ENCODE results near the gene MOB3C. TPM values are rescaled to one million over a fixed set of nuclear protein-coding genes. Genes with fewer than 3 reads are reported as not detected.

MOB3C gene
- total RNA-seq, 1 donor from 2014 or later, result 11.2 TPM

DNA sequence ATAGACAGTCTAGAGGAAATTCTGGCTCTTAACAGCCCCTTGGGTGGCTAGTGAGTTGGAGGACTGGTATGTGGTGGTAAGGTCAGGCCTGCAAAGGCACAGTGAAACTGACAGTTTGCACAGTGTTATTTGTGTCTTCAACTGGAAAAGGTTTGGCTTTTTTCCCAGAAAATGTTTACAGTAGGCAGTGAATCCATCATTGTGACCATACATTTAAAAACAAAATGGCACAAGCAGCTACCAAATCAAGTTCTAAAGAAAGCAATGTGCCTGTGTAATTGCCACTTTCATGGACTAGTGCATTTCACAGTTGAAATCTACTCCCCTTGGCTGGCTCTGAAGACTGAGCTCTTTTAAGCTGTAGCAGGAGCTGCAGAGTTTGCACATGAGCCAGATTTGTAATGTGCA is 26.8 kb upstream of the MOB3C start:
- intact Hi-C loops (cut with micrococcal nuclease), result no loop called here
- peak; percentile 75 for ATAC-seq
- DNase-seq, result no peak

DNA sequence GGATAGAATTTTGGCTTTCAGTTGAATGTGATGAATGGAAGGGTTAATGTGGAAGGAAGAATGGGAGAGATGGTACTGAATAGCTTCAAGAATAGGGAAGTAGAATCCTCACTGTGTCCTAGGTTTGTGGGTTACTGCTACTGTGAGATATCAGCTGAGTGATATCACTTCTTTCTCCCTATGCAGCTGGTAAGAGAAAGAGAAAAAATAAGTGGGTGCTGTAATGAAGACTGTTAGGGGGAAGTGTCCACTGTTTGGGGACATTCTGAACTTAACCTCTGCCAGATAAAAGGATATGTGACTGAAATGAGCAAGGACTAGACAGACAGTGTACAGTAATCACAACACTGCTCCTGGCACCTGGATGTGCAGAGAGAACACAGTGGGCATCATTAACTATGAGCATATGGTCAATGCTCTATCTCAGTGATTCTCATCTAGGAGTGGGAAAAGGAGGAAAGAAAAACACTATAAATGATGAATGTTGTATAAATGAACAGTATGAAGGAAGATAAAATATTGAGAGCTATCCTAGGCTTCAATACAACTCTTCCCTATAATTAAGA is 25.6 kb upstream of the MOB3C start:
- ATAC-seq, result no peak
- DNase-seq, result no peak
- intact Hi-C loops (cut with micrococcal nuclease), result no loop called here

DNA sequence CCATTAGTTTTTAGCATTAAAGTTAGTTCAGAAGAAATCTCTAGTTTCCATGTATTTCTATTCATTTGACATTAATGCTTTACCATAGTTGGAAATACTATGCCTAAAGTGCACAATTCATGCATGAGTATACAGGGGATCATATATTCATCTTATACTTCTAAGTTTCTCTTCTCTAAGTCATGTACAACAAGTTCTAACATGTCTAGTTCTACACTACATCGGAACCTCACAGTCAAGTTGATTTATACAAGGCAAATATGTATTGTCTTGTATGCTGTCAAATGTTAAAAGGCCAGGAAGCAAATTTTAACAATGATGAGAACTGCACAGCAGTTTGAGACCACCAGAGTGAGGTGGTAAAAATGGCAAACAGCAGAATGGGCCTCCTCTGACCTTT is 22.9 kb upstream of the MOB3C start:
- intact Hi-C loops (cut with micrococcal nuclease), result no loop called here
- no peak for DNase-seq
- no peak for ATAC-seq

DNA sequence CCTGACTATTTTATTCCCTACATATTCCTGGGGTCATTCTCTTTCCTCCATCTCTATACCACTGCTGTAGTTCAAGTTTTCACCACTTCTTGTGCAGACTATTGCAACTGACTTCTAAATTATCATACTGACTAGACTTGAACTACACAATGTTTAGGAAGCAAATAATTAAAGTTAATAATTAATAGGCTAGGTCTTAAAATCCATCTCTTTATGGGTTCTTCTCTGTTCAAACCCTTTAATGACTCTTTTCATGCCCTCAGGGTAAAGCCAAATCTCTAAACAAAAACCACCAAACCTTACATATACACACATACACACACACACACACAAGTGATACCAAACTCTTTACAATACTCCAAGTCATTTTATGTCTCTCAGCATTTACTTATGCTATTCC is 22.3 kb upstream of the MOB3C start:
- no peak for DNase-seq
- intact Hi-C loops (cut with micrococcal nuclease), result no loop called here
- ATAC-seq, result no peak

DNA sequence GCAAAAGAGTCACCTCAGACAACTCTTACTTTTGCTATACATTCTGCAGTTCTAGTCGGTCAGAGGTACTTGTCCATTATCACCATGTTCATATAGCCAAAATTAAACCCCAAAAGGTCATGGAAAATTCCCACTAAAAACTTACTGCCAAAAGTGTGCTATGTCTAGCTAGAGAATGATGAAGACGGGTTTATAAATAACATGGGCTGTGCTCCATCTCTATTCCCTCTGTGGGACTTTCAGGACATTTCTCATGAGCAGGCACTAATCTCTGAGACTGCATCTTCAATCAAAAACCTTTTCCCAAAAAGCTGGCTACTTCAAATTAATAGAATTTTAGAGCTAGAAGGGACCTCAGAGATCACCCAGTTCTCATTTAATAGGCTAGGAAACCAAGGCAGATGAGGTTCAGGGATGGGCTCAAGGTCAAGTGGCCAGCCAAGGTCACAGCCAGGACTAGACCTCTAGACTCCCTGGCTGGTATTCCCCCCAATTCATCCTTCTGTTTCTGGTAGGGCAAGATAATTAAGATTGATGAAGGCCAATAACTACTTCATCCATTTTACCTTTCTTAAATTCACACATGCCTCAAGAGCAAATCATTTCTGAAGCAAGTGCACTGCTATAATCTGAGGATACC is 21.0 kb upstream of the MOB3C start:
- intact Hi-C loops (cut with micrococcal nuclease), result no loop called here

DNA sequence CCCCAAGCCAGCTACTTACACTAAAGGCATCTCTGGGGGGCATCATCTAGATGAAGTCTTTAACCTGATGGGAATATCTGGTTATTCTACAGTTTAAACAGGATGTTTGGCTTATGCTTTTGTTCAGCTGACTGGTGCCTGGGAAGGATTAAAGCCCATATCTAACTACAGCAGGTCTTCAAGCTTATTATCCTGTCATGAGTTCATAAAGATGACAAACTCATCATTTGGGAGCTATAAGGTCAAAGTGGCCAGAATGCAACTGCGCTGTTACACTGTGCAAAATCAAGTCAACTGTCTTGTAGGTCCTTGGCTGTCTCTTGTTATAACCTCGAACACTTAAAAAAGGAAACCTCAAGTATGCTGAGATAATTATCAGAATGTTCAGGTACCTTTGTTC is 18.6 kb upstream of the MOB3C start:
- no peak for ATAC-seq
- intact Hi-C loops (cut with micrococcal nuclease), result no loop called here
- DNase-seq, result no peak

More for the DNA sequence above, 21.0 kb upstream of the MOB3C start:
- ATAC-seq (peak; percentile 90), DNase-seq (no peak)

DNA sequence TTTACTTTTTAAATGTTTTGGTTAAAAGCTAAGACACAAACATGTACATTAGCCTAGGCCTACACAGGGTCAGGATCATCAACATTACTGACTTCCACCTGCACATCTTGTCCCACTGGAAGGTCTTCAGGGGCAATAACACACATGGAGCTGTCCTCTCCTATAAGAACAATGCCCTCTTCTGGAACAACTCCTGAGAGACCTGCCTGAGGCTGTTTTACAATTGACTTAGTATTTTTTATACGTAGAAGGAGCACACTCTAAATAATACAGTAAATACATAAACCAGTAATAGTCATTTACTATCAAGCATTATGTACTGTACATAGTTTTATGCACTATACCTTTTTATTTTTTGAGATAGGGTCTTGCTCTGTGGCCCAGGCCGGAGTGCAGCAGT is 14.1 kb upstream of the MOB3C start:
- intact Hi-C loops (cut with micrococcal nuclease), result no loop called here
- no peak for ATAC-seq
- no peak for DNase-seq

DNA sequence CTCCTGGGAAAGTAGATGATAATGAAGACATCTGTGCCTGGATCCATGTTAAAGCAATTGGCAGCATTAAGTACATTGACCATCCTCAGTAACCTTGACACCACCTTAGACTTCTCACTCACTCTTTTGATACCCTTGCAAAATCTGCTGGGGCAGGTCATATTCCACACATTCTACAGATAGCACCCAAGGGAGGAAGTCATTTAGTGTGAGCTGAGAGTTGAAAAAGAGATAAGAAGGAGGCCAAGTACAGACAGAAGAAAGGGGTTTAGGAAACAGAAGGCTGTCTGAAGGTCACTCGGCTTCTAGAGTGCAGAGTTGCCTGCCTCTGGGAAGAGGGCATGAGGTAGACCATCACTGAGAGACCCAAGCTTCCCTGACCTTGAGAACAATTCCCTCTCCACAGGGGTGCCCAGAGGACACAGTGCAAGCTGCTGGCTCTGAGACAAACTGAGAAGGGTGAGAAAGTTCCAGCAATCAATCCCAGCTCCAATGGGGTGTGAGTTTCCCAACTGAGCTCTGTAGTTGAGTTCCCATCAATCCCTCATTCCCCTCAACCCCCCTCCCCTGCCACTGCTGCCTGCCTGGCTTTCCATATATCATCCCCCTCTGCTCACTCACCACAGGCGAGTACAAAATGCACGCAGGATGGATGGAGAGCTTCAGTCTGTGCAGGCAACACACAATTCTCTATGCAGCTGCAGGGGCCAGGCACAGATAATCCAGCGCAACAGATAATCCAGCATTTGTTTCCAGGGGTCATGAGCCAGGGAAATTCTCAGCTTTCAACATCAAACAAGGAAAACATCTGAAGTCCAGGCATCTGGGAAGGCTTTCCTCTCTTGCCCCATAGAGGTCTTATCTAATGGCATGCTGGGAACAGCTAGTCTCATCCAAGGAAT is 7.4 kb upstream of the MOB3C start:
- DNase-seq (no peak), ATAC-seq (peak; percentile 74)
- intact Hi-C loops (cut with micrococcal nuclease), result no loop called here

DNA sequence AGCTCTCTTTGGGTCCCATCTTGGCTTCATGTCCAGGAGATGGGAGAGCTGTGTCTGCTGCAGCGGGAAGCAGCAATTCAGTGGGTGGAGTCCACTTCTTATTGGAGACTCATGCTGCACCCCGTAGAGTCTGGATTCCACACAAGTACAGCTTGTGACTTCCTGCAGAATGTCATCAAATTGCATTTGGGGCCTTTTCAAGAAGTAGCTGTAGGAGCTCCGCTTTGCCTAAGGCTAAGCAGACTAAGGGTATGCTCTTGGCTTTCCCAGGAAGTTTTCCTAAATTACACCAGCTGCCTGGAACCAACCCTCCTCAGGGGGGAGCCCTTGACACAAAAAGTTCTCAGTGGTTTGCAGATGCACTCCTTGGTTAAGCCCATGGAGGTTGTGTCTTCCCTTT is 5.7 kb upstream of the MOB3C start:
- intact Hi-C loops (cut with micrococcal nuclease), result no loop called here
- no peak for DNase-seq
- ATAC-seq, result peak; percentile 45

DNA sequence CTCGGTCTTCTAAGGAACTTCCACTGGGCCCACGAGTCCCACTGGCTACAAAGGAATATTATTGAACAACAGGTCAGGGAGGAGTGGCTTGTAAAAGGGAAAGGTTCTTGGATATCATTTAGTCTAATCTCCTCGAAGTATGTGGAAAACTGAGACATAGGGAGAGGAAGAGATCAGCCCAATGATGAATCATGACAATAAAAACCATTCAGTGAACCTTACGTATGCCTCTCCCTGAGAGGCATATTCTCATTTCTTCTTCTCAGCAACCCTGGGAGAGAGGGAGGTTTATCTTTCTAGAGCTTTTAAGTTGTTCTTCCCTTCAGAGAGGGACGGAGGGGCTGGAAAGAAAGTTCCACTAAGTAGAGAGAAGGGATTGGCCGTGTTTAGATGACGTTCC is 5.3 kb upstream of the MOB3C start:
- intact Hi-C loops (cut with micrococcal nuclease), result no loop called here
- ATAC-seq (no peak), DNase-seq (no peak)

DNA sequence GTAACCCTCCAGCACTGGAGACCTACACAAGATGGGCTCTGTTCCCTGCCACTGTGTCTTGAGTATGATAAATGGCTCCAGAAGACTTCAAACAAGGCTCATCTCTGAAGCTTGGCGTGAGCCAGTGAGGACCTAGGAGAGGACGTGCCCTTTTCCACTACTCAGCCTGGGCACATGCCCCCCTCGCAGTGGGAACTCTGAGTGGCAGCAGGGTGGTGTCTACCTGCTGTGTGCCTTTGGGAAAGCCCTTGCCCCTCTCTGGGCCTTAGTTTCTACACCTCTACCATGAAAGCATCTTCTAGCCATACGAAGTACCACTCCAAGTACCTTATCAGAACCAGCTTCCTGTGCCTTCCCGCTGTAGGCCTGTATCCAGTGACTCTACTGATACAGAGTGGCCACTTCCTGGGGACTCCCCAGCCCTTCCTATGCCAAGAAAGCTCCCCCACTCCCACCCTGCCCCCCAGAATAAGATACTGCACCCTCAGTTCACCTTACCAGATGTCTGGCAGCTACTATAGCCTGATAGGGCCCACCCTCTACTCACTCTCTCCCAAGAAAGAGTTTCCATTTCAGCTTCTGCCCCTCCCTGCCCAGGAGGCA is 3.1 kb upstream of the MOB3C start:
- intact Hi-C loops (cut with micrococcal nuclease), result loop anchor here (10.0 kb wide), 1 partner anchor 95 kb away; the partner anchor contains the start of gene EFCAB14
- DNase-seq (no peak), ATAC-seq (no peak)

DNA sequence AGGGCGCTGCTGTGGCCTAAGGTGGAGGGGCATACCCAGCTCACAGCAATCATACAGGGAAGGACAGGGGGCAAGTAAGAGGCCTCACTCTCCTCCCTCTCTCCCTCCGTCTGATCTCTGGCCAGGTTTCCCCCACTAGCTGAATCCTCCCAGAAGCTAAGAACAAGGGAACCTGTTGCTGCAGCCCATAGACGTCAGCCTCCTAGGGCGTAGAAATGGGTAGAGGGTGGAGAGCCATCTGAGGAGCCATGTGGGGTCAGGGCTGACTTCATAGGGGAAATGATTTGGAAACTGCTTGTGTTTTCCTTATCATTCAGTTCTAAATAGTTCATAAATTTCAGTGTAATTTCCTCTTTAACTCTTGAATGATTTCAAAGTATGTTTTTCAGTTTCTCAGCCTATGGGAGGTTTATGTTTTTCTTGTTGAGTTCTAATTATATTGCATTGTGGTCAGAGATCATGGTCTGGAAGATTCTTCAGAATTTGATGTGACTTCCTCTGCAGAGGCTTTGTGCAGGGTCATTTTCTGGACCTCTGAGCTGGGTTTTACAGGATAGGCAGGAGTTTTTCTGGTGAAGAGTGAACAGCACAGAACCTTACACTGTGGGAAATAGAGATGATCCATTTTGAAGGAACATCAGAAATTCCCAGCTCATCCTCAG is 2.3 kb upstream of the MOB3C start:
- DNase-seq (no peak), ATAC-seq (no peak)
- intact Hi-C loops (cut with micrococcal nuclease), result loop anchor here (10.0 kb wide), 1 partner anchor 96 kb away; the partner anchor contains the start of gene EFCAB14

DNA sequence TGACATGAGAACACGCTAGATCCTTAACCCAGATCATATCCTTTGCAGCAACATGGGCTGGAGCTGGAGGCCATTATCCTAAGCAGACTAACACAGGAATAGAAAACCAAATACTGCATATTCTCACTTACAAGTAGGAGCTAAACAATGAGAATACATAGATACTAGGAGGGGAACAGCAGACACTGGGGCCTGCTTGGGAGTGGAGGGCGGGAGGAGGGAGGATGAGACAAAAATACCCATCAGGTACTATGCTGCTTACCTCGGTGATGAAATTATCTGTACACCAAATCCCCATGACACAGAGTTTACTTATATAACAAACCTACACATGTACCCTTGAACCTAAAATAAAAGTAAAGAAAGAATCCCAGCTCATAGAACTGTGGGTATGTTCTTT is 1.2 kb upstream of the MOB3C start:
- intact Hi-C loops (cut with micrococcal nuclease), result loop anchor here (10.0 kb wide), 1 partner anchor 97 kb away; the partner anchor contains the start of gene EFCAB14
- ATAC-seq (no peak), DNase-seq (no peak)

DNA sequence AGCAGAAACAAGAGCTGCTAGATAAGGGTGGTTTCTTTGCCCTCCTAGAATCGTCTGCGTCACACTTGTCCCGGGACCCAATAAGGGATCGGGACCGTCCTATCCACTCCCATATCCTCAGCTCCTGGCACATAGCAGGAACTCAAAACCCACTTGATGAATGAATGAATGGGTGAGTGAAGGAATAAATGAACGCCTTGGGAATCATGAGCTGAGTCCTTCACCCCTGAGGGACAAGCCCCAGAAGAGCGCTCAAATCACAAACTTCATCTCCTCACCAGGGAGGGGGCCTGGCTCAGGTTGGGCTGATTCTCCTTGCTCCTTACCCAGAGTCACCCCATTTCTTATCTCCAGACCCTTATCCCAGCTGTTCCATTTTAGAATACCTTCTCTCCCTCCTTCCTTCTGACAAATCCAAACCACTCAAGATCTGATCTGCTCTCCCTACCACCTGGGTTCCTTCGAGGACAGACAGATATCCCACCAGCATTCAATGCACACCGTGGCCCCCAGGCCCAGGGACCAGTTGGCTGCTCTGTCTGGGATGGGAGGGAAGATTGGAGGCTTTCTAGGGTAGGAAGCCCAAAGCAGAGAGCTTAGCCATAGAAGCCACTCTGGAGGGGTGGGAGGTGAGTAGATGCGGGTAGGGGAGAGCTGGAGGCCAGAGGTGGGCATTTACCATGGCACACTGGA is 643 bp upstream of the MOB3C start:
- ATAC-seq (peak; percentile 40), DNase-seq (no peak)
- intact Hi-C loops (cut with micrococcal nuclease), result loop anchor here (10.0 kb wide), 1 partner anchor 98 kb away; the partner anchor contains the start of gene EFCAB14

DNA sequence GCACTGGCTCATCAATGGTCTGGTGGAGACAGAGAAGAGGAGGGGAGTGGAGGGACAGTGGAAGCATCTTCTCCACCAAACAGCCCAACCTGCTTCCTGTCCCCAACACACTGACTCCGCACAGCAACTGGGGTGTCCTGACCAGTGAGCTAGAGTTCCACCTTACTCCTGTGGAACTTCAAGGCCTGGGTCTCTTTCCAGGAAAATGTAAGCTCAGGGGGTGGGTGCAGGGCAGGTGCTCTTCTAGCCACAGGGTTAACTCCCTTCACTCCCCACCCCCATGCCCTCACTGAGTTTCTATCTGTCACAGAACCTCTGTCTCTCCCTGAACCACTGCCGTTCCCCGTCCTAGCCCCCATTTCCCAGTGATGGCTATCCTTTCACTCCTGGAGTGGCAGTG is 876 bp downstream of the MOB3C start:
- intact Hi-C loops (cut with micrococcal nuclease), result loop anchor here (10.0 kb wide), 1 partner anchor 99 kb away; the partner anchor contains the start of gene EFCAB14
- ATAC-seq (no peak), DNase-seq (no peak)

DNA sequence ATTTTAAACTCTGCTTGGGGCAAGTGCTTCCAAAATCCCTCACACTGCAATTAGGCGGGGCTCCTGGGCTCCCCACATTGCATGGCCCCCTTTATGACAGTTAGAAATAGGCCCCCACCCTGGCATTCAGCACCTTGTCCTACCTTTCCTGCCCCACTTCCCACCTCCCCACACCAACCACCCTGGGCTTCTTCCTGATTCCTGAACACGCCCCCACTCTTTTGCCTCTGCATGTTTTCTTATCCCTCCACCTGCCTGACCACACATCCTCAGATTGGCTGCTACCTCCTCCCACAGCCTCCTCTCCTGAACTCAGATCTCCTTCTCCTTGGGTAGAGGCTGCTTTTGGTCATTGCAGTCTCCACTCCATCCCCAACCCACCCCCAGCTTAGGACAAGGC is 1.5 kb downstream of the MOB3C start:
- no peak for ATAC-seq
- DNase-seq, result no peak
- intact Hi-C loops (cut with micrococcal nuclease), result loop anchor here (10.0 kb wide), 1 partner anchor 100 kb away; the partner anchor contains the start of gene EFCAB14

DNA sequence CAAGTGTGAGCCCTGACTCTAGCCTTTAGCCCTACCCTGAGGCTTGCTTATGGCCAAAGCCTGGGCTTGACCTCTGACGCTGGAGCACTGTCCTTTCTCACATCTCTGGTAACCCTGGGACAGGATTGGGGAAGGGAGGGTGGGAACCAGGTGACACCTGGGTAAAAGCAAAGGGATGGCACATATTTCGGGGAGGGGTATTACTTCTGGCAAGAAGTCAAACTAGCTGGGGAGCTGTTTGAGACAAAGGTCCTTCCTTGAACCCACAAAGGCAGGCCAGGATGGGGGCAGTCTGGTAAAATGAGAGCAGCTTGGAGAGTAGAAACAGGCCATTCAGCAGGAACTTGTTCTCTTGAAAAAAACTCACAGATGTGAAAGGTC is 2.0 kb downstream of the MOB3C start:
- no peak for ATAC-seq
- intact Hi-C loops (cut with micrococcal nuclease), result loop anchor here (10.0 kb wide), 1 partner anchor 100 kb away; the partner anchor contains the start of gene EFCAB14
- DNase-seq, result no peak
